NCI-H2107 treated with DMSO at 0.1 percent for 48 hours (cell line): Measurements from ENCODE around the gene CNPY2.
"Not testable (repeated sequence)": the region's sequence is repeated elsewhere in the genome, so short reads cannot be mapped to it uniquely, and the experiment has no call there.

Experiments used
- DNase-seq: peaks from one replicate; lab custom pipeline; 2025; ENCODE audit not compliant: unreplicated experiment; lab: John Stamatoyannopoulos, UW

Gene CNPY2

DNA sequence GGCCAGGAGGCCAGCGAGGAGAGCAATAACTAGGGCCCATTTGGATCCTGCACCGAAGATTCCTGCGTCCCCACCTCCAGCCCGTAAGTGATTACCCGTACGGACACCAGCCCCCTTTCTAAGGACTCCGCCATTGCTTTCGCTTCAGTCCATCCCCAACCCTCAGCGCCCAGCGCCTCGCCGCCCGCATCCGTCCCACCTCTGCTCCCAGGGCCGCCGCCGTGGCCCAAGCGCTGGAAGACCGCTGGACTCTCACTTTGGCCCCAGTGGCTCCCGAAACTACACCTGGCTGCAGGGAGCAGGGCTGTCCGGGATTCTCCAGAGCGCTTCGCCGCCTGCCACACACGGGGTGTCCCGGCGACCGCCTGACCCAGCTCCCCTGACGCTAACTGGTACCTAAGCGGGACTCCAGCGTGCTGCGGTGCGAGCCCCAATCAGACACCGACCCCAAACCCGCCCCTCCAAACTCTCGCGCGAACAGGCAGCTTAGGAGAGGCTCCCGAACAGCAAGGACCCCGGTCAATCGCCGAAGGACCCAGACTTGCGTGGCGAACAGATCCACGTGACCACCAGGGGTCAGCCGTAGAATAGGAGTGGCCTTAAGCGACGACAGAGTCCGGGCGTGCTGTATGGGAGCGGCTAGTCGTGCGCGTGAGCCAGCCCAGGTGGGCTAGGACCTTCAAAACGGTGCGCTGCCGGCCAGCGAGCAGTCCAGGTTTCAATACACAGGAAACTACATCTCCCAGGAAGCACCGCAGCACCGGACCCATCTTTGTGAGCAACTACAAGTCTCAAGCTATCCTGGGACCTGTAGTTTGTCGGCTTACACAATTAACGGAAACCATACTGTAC is at the start of gene CNPY2:
CNPY2 (minus strand) TSS at position 367 of the 852 bp plus-strand sequence. CDS start 771 bp downstream, outside the sequence.
- peak; percentile 98 for DNase-seq

DNA sequence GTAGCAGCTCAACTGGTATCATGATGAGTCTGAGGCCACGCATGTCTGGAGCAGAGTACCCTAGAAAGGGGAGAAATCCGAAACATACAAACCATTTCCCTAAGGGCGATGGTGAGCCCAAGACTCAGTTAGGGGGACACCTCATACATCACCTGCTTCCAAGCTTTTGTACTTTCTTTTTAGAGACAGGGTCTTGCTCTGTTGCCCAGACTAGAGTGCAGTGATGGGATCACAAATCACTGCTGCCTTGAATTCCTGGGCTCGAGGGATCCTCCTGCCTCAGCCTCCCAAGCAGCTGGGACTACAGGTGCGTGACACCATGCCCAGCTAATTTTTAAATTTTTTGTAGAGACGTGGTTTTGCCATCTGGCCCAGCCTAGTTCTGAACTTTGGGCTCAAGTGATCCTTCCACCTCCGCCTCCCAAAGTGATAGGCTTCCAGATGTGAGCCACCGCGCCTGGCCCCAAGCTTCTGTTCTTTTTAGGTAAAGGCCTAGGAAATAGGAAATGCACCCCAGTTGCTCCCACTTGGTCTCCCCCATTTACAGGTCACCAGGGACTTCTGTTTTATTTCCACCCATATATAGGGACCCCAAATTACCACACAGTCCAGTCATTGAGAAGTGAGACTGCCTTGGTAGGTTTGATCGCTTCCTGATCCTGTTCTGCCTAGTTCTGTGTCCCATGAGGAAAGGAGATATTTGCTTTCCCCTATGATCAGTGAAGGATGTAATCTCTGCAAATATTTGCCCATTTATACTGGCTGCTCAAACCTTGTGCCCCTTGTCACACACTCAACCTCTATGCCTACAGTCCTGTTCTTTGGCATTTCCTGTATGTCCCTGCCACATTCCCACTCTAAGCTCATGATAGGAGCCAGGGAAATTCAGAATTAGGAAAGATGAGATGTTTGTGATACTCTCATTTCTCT is 46.6 kb upstream of the CNPY2 start, which contains the start of gene APOF:
APOF (minus strand) TSS at position 728 of the 930 bp plus-strand sequence; CDS start at position 616, 112 bp downstream.
- DNase-seq = no peak

DNA sequence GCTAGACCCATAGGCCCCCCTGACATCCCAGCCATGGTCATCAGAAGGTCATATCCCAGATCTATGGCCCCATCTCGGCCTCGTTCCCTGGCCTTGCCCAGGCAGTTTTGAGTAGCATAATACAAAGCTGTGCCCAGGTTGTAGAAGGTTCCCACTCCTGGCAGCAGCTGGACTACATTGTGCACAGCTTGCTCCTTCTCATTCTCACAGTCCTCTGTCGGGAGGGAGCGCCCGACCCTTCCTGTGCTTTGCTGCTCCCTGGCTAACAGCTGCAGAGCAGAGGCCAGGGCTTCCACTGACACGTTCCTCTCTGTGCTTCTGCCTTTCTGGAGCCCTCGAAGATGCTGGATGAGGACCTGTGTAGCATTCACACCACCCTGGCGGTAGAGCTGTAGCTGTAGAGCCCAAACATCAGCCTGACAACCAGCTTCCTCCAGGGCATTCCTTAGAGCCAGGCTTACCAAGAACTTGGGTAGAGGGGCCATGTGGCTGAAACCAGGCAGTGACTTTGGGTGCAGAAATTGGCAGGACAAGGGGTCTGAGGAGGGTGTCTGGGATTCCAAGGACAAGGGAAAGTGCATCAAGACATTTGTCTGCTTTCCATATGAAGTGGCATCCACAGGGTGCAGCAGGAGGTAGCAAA is 45.8 kb upstream of the CNPY2 start:
- DNase-seq = no peak

DNA sequence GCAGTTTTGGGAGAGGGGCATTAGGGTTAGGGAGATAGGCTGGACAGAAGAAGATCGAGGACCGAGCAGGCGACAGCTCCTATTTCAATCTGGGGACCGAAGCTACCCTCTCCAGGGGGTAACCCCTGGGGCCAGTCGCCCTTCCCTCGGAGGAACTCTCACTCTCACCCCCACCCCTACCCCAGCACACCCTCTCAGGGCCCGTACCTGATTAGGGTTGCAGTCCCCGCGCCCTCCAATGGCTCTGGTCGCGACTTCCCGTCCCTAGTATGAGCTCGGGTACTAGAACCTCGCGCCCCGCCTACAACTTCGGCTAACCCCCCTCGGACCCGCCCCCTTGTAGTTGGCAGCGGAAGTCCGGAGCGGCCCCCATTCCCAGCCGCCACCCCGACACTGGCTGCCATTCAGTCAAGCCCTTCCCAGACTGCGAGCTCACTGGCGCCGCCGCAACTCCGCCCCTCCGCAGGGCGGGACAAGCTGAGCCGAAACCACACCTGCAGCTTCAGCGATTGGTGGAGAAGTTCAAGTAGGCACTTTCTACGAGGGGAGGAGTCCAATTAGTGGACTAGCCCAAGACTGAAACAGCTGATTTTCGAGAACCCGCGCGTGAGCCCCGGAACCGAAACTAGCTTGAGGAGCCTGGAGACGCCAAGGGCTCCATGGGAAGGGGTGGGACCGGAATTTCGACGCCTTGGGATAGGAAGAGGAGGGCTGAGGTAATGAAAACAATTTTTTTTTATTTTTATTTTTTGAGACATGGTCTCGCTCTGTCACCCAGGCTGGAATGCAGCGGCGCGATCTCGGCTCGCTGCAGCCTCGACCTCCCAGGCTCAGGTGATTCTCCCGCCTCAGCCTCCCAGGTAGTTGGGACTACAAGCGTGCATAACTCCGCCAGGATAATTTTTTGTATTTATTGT is 44.3 kb upstream of the CNPY2 start, which contains the start of gene STAT2:
STAT2 (minus strand) TSS at position 257 of the 917 bp plus-strand sequence. CDS start 3,536 bp downstream, outside the sequence.
- peak; percentile 99 for DNase-seq

DNA sequence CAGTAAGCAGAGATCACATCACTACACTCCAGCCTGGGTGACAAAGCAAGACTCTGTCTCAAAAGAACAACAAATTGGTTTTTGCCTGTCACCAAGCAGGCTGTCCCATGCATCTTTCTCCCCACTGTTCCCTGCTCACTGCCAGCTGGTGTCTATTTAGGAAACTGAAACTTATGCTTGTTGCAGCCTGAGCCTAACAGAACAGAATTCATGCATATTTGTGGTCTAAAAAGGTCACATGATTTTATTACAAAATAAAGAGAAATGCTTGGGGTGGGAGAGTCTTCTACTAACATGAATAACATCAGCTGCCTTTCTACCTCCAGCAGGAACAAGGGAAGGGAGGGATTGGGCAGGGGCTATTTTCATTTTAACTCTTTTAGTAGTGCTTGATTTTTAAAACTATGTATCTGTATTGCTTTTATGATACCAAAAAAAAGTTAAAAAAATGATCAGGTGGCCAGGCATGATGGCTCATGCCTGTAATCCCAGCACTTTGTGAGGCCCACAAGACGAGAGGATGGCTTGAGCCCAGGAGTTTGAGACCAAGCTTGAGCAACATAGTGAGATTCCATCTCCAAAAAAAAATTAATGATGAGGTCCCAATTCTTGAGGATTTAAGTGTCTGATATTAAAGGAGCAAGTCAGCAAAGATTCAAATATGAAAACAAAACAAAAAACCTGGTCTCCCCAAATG is 43.2 kb upstream of the CNPY2 start:
- no peak for DNase-seq

DNA sequence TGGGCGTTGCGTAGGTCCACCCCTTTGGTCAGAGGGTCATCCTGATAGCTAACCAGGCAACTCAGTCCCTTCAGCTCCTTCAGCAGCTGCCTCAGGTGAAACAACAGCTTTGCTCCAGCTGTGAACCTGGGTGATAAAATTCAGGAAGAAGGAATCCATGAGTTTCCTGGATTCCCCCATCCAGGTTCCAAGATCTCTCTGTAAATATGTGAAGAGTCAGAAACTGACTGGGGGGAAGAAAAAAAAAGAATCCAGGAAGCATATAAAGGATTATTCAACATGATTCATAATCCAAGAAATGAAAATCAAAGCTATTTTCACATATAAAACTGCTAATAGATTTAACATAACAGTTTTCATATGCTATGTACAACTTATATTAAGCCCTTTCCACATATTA is 35.5 kb upstream of the CNPY2 start:
- DNase-seq = no peak

DNA sequence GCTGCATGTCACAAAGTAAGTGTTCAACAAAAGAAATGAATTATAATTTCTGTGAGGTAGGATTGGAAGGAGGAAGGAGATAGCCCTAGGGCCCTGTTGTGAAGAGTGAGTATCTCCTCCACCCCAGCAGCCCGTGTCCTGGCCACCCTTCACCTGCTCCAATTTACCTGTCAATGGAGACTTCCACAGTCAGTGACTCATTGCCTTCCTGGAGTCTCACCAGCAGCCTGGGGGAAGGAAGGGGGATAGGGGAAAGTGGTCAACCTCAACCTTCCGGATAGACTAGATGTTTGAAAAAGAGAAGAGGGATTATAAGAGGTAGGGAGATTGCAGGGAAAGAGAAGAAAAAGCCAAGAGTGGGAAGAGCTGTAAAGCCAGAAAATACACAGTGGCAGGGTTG is 34.9 kb upstream of the CNPY2 start:
- DNase-seq = no peak

DNA sequence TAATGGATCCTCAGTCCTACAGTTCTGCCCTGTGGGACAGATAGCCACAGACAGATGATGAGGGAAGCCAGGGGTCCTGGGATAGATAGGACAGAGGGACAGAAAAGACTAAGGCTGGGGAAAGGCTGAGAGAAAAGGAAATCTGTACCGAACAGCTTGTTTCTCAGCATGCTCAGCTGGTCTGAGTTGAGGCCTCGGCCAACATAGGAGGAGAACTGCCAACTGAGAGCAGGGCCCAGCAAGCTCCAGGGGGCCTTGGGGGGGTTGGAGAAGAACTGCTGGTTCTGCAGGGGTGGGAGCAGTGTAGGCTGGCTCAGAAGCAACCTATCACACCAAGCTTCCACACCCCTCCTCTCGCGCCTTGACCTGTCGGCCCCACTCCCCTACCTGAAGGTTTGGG is 33.0 kb upstream of the CNPY2 start:
- DNase-seq = no peak

DNA sequence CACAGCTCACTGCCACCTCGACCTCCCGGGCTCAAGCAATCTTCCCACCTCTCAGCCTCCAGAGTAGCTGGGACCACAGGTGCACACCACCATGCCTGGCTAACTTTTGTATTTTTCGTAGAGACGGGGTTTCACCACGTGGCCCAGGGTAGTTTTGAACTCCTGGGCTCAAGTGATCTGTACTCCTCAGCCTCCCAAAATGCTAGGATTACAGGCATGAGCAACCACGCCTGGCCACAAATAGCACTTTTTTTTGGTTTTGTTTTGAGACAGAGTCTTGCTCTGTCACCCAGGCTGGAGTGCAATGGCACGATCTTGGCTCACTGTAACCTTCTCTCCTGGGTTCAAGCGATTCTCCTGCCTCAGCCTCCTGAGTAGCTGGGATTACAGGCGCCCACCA is 31.5 kb upstream of the CNPY2 start:
- not testable (repeated sequence) for DNase-seq

DNA sequence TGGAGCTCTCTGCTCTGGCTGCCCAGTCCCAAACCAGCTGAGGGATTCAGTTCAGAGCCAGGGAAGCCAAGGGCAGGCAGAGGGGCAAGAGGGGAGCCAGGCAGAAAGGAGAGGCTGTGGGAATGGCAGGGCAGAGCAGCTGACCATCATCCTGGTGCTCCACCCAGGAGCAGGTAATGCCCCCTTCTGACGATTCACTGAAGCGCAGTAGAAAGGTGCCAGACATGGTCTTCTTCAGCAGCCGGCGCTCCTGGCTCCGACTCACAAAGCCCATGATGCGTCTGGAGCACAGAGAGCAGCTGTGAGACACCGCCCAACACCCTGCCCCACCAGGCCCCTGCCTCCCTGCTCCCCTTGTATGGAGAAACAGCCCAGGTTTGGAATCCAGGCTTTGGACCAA is 30.9 kb upstream of the CNPY2 start:
- DNase-seq = no peak

DNA sequence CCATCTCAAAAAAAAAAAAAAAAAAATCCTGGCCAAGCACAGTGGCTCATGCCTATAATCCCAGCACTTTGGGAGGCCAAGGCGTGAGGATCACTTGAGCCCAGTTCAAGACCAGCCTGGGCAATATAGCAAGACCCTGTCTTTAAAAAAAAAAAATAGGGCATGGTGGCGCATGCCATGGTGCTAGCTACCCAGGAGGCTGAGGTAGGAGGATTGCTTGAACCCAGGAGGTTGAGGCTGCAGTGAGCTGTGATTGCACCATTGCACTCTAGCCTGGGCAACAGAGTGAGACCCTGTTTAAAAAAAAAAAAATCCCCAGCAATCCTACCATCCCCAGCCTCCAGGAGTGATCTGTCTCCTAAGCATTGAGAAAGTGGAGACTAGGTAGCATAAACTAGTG is 26.5 kb upstream of the CNPY2 start:
- DNase-seq = not testable (repeated sequence)

DNA sequence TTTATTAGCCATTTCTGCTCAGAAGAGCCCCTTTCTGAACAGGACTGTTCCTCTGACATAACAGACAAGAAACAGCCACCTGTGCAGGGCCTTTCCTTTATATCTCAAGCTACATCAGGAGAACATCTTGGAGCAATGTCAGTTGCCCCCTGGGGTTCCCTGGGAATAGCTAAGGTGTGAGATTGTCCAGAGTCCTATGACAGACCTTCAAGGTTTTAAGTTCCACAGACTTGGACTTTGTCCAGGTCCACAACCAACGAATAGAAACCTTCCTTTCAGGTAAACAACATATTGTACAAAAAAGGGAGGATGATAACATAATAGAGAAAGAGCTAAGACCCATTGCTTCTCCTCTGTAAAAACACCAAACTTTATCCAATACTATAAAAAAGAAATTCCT is 25.8 kb upstream of the CNPY2 start:
- no peak for DNase-seq

DNA sequence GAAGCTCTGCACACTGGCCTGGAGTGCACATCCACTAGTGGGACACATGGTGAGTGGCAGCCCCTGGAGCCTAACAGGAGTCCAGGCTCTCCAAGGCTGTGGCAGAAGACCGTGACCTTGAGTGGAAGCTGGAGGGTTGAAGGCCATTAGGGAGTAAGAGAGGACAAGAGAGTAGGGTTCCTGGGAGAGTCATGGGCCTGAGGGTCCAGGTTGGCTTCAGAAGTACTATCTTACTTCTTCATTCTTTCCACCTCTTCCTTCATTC is 23.3 kb upstream of the CNPY2 start:
- DNase-seq = no peak

DNA sequence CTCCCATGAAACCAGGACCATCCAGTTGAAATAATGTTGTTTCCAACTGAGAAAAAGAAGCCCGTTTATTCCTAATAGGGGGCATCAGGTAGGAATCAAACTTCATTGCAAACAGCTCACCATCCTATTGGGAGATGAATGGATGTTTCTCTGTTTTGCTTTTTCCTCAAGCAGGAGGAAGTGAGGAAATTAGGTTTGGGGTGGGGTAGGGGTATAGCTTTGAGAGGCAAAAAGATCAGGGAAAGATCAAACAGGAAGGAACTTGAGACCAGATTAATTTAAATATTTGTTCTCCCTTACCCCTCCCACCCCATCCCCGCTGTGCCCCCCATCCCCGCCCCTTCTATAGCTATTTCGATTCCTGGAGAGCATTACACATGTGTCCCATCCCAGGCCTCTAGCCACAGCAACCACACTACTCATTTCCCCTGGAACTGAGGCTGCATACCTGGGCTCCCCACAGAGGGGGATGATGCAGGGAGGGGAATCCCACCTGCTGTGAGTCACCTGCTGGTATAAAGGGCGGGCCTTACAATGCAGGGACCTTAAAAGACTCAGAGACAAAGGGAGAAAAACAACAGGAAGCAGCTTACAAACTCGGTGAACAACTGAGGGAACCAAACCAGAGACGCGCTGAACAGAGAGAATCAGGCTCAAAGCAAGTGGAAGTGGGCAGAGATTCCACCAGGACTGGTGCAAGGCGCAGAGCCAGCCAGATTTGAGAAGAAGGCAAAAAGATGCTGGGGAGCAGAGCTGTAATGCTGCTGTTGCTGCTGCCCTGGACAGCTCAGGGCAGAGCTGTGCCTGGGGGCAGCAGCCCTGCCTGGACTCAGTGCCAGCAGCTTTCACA is 22.7 kb upstream of the CNPY2 start, which contains the start of gene IL23A:
IL23A (plus strand) TSS at position 577 of the 850 bp plus-strand sequence; CDS start at position 738, 161 bp downstream.
- DNase-seq = peak; percentile 83

DNA sequence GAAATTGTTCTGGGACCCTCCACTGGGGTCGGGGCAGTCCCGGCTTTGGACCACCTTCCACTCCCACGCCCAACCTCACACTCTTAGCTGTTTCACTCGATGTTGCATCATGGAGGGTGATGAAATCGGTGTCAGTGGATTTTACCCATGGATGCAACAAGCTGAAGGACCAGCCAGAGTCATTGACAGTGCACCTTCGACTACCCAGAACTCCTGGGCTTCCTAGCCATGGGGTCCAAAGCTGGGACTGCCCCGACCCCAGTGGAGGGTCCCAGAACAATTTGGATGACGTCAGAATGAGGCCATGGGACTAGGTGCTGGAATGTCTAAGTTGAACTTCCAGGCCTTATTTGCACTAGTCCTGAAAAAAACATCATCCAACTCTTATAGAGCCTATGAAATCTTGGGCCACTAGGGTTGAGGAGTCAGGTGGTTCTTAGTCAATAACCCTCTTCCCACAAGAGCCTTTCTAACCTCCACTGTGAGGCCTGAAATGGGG is 22.0 kb upstream of the CNPY2 start:
- no peak for DNase-seq

DNA sequence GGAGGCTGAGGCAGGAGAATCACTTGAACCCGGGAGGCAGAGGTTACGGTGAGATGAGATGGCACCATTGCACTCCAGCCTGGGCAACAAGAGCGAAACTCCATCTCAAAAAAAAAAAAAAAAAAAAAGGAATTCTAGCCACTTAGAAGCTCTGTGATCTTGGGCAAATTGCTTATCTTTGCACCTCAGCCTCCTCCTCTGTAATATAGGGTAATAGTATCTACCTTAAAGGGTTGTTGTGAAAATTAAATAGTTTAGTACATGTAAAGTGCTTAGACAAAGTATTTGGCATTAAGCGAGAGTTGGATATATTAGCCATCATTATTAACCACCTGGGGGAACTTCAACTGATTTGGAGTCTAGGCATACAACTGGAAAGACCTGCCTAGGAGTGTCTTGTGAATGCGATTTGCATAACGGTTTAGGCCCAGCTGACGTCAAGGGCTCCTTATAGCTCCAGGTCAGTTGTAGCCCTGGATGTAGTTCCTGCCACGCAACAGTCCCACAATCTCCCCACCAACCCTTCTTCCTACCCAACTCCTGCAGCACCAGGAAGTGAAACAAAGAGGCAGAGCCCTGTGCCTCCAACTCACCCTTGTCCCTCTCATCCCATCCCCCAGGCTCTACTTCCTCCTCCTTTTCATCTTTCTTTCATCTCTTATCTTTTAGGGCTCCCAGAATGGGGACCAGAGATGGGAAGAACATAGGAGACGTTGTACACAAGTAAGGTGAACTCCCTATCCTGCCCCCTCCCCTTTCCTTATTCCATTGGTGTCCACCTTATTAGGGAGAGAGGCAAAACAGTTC is 20.8 kb upstream of the CNPY2 start:
- no peak for DNase-seq

DNA sequence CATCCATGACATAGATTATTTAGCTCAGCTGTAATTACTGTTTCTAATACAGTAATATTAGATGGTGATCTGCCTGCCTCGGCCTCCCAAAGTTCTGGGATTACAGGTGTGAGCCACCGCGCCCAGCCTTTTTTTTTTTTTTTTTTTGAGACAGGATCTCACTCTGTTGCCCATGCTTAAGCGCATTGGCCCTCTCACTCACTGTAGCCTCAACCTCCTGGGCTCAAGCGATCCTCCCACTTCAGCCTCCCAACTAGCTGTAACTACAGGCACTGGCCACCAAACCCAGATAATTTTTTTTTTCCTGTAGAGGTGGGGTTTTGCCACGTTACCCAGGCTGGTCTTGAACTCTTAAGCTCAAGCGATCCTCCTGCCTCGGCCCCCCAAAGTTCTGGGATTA is 19.7 kb upstream of the CNPY2 start:
- DNase-seq = not testable (repeated sequence)

DNA sequence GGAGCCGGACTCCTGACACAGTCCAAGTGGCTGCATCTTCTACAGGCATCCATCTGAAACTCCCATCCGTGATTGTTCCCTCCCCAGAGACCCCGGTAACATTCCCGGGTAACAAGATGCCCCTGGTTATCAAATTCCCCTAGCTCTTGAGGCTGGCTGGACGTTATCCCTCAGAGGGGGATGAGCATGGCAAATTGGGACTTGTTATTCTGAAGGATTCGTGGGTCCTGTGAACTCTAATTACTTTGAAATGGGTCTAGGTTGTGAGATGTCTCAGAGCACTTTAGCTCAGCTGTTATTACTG is 18.7 kb upstream of the CNPY2 start:
- DNase-seq = no peak
